NCI-H2029 (cell line): ENCODE measurements around the gene VWA3B.
"Not testable (repeated sequence)": the region's sequence is repeated elsewhere in the genome, so short reads cannot be mapped to it uniquely, and the experiment has no call there.

Source experiments
- DNase-seq: peaks from one replicate; lab custom pipeline; 2025; lab: John Stamatoyannopoulos, UW

VWA3B gene

DNA sequence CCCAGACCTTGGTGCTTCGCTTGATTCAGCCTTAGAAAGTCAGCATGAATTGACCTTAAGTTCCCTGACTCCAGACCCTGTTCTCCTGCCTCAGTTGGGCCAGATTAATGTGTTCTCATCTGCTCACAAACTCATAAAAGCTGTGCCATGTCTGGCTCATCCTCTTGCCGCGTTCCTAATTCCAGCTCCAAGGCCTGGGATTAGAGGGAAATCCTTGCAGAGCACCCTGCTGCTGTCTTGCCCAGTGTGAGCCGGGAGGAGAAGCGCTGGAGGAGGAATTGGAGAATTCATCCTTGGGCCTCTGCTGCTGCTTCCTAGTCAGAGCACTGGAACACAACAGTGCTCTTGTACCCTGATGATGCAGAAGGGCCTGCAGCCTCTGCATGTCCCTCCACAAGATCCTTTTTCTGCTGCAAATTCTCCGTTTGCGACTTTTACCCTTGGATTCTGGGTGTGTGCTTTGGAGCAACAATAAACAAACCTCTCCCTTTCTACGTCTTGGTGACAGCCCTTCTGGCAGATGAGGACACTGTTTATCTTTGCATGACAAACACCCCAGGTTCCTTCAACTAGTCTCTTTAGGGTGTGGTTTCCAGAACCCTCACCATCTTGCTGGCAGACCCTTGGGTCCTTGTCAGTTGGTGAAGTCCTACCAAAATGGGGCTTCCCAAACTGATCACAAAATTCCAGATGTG lies 212.4 kb downstream of the VWA3B start:
- DNase-seq = no peak

DNA sequence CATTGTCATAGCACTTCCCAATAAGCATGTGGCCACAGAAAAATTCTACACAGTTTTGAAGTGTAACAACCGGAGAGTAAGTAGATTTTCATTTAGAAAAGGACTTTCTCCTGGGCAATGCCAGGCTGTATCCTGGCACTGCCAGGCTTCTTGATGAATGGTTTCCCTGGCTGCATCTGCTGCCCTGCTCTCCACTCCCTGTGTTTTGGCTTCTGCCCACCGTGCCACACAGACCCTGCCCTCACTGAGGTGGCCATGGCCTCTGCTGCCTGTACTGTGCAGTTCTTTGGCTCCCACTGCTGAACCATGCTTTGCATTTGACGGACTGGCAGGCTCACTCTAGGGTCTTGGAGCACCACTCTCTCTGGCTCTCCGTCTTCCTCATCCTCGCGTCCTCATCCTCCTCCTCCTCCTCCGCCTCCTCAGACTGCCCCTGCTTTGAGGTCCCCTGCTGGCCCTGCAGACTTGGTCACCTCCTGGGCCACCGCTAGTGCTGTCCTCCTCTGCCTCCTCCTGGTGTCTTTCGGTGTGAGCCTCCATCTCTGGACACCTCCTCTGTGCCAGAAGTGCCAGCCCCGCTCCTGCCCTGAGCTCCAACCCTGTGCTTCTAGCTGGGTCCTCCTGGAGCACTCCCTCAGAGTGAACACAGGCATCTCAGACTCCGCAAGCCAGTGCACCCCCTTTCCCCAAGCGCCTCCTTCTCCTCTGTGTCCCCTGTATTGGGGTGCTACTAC lies 213.3 kb downstream of the VWA3B start:
- DNase-seq = no peak

DNA sequence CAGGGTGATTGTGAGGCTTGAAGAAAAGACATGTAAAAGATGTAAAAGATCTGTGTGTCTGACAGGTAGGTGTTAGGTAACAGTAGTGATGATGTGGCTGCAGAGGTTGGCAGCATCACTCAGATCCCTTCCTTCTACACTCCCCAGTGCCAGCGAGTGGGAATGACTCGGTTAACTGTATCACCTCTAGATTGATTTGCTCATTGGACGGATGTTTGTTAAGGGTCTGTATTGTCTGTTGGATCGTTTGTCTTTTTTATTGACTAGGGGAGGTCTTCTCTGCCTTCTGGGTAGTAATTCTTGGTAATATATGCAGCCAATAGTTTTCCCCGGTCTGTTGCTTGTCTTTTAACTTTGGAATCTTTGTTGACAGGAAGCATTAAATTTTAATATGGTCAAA lies 214.5 kb downstream of the VWA3B start:
- no peak for DNase-seq

DNA sequence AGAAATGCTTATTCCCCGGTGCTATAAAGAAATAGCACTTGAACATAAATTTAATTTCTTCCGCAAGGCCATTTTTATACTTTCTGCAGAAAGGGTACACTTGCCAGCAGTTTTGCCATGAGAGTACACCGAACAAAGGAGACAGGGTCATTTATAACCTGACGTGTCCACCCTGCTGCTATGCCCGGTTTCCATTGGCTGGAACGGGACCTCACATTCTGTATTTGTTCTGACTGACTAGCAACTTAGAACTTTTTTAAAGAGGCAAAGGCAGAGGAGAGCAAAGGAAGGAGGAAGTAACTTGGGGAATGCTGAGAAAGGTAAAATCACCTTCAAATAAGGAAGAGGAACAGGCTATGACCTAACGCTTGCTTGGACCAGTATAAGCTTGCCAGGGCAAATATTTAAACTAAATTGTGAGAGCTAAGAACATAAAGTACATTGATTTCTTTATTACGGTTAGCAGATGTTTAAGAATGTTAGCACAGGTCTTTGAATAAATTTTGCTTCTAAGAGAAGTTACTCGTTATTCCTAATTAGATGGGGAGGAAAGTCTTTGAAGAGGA lies 220.2 kb downstream of the VWA3B start:
- not testable (repeated sequence) for DNase-seq

DNA sequence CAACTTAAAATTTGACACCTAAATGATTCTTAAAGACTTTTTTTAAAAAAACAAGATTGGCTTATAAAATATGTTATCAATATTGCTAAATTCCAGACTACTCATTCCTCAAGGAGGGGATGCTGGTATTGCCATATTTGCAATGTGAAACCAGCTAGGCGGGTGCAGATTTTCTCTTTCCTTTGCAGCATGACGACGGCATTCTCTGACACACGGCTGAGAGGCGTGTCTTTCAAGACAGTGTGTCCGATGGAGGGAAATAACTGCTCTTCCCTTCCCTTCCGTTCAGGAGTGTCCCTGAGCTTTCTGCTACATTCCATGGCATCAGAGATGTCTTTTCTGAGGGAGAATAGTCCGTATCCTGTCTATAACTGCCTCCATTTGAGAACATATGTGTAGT lies 221.1 kb downstream of the VWA3B start:
- no peak for DNase-seq

DNA sequence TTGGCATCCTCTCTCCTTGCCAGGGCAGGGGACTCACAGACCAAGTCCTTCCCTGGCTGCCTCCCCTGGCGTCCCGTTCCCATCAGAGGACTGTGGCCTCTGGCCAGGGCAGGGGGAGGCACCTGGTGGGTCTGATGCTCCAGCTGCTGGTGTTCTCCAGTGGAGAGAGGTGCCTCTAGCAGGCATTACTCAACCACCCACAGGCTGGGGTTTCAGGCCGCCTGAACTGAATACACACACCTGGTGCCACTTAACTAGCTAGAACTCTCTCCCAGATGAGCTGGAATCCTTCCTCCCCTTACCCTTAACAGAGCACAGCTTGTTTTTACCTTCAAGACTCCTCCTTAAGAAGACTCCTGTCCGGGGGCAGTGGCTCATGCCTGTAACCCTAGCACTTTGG lies 221.6 kb downstream of the VWA3B start:
- peak; percentile 31 for DNase-seq

DNA sequence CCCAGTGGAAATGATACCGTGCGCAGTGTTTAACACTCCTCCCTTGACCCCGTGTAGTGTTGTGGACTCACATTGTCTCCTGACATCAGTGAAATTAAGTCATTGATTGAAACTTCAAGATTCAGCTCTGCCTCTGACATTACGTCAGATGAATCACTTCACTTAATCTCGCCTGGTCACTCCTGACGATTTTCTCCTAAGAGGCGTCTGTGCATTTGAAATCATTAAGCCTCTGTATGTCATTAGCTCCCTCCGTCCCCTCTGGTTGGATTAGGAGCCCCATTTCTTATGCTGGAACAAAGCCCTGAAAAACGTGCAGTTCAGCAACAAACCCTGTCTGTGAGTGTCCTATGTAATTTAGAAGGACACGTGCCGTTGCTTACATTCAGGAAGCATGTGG lies 222.6 kb downstream of the VWA3B start:
- no peak for DNase-seq

DNA sequence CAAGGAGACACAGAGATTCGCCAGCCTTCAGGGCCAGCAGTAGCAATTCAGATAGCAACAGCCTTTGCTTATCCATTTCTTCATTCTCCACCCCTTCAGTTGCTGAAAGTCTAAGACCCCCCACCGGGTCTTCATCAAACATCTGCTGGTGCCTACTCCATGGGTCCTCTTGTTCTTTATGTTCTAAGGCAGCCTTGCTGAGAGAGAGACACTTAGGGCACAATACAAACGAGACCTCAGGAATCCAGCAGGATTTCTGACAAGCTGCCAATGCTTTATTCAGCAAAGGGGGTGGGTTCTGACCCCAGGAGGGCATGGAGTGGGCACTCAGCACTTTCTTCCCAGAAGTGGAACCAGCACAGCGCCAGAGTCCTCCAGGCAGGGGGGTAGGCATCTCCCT lies 223.0 kb downstream of the VWA3B start:
- DNase-seq = no peak

DNA sequence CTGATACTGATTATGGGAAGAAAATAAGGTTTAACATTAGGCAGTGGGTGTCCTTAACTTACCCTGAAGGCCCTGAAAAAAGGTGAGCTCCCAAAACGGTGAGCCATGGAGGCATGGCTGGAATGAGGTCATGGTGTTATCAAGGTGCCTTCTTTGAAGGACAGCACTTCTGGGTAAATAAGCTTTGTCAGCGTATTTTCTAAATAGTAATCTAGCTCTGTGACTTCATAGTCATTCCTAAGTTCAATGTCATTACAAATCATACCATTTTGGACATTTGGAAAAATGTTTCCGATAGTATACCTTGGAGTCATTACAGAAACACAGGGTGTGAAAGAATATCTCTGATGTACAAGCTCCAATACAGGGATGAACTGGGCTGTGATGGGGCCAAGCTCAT lies 224.1 kb downstream of the VWA3B start:
- DNase-seq = no peak

DNA sequence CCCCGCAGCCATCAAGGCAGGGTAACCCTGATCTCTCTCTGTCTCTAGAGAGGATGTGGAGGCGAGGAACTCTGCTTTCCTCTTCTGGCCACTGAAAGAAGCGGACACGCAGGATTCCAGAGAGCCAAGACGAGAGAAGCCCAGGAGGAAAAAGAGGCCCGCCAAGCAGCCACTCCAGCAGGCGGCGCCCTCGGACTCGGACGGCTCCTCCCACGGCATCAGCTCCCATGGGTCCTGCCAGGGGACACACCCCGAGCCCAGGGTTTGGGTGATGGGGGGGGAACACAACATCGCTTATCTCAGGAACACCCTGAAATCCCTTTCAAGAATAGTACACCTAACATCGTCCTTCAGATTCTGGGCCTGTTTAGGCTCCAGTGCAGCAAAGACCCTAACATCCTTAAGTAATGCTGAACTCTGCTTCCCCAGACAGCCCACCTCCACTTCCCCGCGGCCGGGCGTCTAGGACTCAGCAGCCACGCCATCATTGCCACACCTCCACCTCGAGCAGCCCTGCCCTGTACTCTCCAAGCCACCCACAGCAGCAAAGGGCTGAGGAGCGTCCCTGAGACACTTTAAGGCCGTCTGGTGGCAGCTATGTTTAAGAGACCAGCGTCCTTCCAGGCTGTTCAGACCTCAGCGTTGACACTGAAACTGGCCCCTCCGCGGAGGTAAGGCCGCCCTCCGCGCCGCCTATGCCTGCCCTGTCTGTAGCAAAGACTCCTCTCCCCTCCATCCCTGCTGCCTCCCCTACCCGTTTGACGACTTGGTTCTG lies 225.0 kb downstream of the VWA3B start:
- DNase-seq = no peak

DNA sequence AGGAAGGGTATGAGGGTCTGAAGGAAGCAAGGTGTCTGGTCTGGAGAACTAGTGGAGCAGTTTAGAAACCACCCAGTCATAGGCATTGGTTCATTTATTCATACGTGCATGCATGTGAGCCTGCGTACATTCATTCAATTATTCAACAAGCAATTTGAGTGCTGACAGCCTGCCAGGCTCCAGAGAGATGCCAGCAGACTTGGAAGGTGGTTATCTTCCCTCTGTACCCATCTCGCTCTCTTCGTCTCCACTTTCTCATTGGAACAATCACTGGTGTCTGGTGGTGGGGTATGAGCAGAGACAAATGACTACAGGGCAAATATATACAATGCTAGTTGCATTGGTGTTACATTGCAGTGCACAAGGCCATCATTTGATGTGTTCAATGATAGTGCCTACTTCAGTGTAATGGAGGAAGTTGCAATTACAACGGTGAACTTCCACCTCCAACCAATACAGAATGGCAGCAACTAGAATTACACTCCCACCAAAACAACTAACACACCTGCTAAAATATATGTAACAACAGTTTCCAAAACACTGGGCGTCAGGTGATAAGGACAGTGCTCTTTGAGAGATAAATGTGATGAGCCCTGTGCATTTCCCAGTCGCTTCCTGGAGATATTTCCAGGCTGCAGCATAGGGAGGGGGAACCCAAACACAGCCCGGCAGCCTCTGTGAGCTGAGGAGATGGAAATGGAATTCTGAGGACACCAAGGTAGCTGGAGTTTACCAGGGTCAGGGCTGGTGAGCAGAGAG lies 226.7 kb downstream of the VWA3B start:
- DNase-seq = no peak

DNA sequence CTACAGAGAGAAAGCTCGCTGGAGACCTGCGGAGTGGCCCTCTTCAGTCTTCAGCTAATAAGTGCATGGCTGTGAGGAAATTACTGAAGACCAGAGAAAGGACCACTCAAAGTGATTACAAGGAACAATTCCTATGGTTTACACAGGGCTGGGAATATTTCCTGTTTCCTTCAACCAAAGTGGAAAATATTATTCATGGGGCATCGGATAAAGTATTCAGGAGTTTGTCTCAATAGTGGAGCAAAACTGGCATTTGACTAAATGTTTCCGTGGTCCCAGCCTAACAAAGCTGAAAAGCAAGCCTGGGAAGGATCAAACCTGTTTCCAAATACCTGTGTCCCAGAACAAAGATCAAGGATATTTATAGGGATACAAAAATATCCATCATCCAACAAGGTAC lies 227.3 kb downstream of the VWA3B start:
- no peak for DNase-seq

DNA sequence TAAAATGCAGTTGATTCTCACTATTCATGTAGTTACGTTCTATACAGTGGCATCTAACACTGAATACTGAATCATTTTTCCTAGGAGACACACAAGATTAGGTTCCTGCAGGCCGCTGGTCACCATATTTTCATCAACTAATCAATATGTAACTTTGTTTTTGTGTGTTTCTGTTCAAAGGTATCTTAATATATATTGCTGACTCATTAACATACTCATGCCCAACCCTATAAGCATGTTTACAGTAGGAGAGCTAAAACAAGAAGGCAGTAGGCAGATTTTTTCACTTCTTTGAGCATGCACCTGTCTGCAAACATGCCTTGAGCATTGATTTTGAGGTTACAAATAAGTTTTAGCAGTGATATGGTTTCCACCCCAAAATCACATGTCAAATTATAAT lies 229.0 kb downstream of the VWA3B start:
- no peak for DNase-seq

DNA sequence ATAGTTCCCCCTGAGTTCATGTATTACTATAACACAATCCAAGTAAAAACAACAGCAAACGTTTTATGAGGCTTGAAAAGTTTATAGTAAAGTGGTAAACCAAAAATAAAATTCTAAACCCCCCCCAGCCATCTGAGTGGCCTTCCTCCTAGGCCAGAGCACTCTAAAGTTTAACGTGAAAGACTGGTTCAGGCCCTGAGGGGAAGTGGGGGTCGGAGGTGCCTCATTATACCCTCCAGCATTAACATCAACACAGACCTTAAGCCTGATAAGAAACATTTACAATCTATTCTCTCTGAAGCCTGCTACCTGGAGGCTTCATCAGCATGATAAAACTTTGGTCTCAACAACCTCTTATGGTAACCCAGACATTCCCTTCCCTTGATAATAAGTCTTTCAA lies 230.2 kb downstream of the VWA3B start:
- DNase-seq = no peak

DNA sequence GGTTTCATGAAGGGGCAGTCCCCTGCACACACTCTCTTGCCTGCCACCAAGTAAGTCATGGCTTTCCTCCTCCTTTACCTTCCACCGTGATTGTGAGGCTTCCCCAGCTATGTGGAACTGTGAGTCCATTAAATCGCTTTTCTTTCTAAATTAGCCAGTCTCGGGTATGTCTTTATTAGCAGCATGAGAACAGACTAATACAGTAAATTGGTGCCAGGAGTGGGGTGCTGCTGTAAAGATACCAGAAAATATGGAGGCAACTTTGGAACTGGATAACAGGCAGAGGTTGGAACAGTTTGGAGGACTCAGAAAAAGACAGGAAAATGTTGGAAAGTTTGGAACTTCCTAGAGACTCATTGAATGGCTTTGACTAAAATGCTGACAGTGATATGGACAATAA lies 233.2 kb downstream of the VWA3B start:
- DNase-seq = not testable (repeated sequence)

DNA sequence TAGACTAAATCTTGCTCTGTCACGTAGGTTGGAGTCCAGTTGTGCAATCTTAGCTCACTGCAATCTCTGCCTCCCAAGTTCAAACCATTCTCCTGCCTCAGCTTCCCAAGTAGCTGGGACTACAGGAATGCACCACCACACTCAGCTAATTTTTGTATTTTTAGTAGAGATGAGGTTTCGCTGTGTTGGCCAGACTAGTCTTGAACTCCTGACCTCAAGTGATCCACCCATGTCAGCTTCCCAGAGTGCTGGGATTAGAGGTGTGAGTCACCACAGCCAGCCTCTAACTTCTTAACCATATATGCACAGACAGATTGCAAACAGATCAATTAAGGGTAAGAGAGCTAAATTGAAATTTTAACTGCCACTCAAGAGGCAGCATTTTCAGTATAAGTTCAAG lies 237.2 kb downstream of the VWA3B start:
- no peak for DNase-seq

DNA sequence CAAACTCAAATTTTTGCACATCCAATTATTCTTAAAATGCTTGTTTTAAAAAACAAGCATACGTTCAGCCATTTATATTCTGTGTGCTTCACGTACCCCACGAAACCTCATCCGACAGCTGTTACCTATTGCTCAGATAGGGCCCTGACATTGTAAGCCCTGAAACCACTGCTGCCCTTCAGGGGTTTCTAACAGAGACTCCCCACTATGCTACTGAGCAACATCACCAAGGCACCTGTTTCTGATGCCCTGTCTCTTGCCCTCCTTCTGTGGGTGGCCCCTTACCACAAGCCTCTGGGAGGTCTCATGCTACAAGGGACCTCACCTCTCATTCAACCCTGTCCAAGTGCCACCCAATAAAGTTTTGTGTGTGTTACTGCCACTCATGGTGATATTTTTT lies 240.8 kb downstream of the VWA3B start:
- DNase-seq = no peak

DNA sequence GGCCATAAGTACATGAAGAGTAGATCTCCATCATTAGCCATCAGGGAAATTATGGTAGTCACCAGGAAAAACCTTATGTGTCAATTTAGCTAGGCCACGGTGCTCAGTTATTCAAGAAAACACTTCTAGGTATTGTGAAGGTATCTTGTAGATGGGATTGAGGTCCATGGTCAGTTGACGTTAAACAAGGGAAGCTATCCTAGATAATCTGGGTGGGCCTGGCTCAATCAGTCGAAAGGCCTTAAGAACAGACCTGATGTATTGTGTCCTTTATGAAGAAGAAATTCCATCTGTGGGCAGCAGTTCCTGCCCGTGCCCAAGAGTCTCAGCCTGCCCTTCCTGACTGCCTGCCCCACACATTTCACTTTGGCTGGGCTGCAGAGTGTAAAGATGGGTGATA lies 242.6 kb downstream of the VWA3B start:
- no peak for DNase-seq

DNA sequence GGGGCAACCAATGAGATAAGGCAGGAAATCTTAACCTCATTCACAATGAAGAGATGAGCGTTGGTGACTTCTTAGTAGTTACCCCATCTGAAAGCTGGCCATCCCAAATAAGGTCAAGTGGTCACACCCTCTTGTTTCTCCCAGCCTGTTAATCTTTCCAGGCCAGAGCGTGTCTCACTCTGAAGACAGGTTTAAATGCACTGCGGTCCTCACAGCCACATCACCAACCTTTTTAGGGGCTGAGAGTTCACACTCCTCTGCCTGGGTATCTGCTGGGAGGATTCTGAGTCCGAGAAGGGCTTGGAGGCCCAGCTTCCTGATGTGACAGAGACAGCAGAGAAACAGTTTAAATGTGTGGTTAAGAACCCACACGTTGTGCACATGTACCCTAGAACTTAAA lies 246.0 kb downstream of the VWA3B start:
- DNase-seq = no peak

DNA sequence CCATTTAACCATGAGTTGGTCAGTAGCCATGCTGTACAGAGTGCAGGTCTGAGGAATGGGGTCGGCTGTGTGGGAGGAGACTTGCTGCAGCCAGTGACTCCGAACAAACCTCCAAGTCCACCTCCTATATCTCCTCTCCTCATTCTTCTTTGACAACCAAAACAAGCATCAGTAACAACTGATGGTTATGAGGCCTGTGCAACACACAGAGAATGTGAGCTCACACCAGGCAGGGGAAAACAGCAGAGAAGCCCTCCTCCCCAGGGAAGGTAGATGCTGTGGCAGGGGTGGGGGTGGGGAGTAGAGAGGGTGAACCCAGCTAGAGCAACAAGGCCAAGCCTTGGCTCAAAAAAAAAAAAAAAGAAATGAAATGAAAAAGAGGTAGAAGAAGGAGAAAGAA lies 247.0 kb downstream of the VWA3B start:
- DNase-seq = no peak

DNA sequence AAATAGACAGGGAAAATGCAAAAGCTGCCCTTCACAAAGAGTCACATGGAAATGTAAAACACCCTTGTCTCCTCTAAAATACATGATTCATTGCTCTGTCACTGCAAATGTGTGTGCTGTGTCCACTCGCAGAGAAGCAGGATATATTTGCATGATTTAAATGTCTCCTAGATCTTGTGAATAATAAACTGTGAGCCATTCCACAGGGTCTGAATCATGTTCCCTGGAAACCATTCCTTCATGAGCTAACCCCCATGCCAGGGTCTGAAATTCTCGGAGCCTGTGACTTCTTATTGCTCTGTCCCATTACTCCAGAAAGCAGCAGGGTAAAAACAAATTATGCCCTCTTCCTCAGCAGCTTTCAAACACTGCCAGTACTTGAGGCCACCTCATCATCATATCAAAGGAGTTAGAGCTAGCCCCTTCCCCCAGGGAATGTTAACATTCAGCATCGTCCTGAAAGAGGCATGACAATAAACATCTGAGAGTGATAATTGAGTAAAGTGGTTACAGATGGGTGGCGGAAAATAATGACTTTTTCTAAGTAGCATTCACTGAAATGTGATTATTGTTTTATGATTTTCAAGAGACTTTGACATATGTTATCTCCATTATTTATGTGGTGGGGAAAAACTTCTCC lies 247.6 kb downstream of the VWA3B start:
- peak; percentile 43 for DNase-seq

DNA sequence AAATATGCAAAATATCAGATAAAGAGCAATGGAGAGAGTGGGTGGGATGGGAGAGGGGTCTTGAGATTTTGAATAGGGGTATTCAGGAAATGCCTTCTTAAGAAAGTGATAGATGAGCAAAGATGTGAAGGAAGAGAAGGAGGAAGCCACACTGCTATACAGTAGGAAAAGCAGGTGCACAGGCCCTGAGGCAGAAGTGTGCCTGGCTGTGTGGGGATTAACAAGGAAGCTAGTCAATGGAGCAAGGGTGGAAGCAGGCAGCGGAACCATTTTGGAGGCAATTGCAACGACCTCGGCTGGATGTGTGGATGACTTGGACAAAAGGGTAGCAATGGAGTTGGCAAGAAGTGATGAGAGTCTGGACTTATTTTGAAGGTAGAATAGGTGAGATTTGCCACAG lies 248.3 kb downstream of the VWA3B start:
- no peak for DNase-seq
